GM19099 (cell line): ENCODE data around the gene PPIB.

Experiments
- POLR2A ChIP-seq: IDR thresholded peaks from 3 replicates; pipeline ENCODE4 v1.6.1; 2011; ENCODE audit warnings: low read depth; ENCODE audit not compliant: insufficient read length; ENCODE audit errors: extremely low read depth

PPIB gene

GRCh38 chr15:64149893-64150578 is 12.8 kb downstream of the PPIB start:
- TF ChIP-seq POLR2A = no peak

- TF ChIP-seq POLR2A = no peak
Measured at GRCh38 chr15:64149424-64149823, 13.4 kb downstream of the PPIB start.

- TF ChIP-seq POLR2A = no peak
Measured at GRCh38 chr15:64148581-64148980, 14.2 kb downstream of the PPIB start.

- TF ChIP-seq POLR2A = no peak
Measured at GRCh38 chr15:64148168-64148567, 14.7 kb downstream of the PPIB start.

- TF ChIP-seq POLR2A = no peak
Measured at GRCh38 chr15:64146885-64147681, 15.7 kb downstream of the PPIB start.

- TF ChIP-seq POLR2A = no peak
Measured at GRCh38 chr15:64146520-64146884, 16.3 kb downstream of the PPIB start.

- no peak for TF ChIP-seq POLR2A
Measured at GRCh38 chr15:64146041-64146440, 16.8 kb downstream of the PPIB start.

- TF ChIP-seq POLR2A = peak; percentile 42
Measured at GRCh38 chr15:64144565-64145281, 18.1 kb downstream of the PPIB start.

- TF ChIP-seq POLR2A = no peak
Measured at GRCh38 chr15:64144192-64144564, 18.6 kb downstream of the PPIB start.

GRCh38 chr15:64143276-64143675 is 19.5 kb downstream of the PPIB start:
- no peak for TF ChIP-seq POLR2A

GRCh38 chr15:64141798-64142512 is 20.9 kb downstream of the PPIB start:
- no peak for TF ChIP-seq POLR2A

GRCh38 chr15:64138331-64138941 is 24.4 kb downstream of the PPIB start:
- TF ChIP-seq POLR2A = no peak

GRCh38 chr15:64137226-64137833 is 25.5 kb downstream of the PPIB start:
- TF ChIP-seq POLR2A = no peak

- no peak for TF ChIP-seq POLR2A
Measured at GRCh38 chr15:64136347-64136746, 26.5 kb downstream of the PPIB start.
